ENCODE measurements around the gene MB.

GRCh38 chr22:35593891-35594470 lies 23.1 kb downstream of the MB start:
- TF ChIP-seq CTCF (IDR thresholded peaks at IDR 0.05; ENCODE audit: low read depth, low read length), result no peak
- TF ChIP-seq EZH2phosphoT487 (IDR thresholded peaks at IDR 0.05; ENCODE audit: low read depth), result no peak

Data from OCI-LY3 (cell line).